ENCODE results near the gene HEATR9. TPM values are rescaled to one million over a fixed set of nuclear protein-coding genes. Genes with fewer than 3 reads are reported as not detected.

The HEATR9 gene
- total and polyA plus RNA-seq, 2 donors (not counting 3 experiments of a cell fraction or from before 2014, with no cell fraction given): not detected

GRCh38 chr17:35903451-35903850, 34.8 kb upstream of the HEATR9 start:
- Histone ChIP-seq H3K27me3 (ENCODE audit: control insufficient read depth in 2 of 2, insufficient read depth in 2 of 2, low read length in 2 of 2) (peaks cover 0 to 4% of the 10 kb centered on the region in 2 experiments), H3K4me1 (ENCODE audit: control insufficient read depth, extremely low read depth, insufficient read depth, low read length) (no peaks in the 10 kb centered on the region), H3K4me3 (replicated peaks in 1 of 3; ENCODE audit: insufficient read depth in 1 of 3, low read depth in 1 of 3, low read length in 3 of 3) (no peak overlapping the region), H3K79me2 (ENCODE audit: control insufficient read depth, insufficient read depth, low read length) (no peaks in the 10 kb centered on the region), H4K20me1 (replicated peaks; ENCODE audit: control insufficient read depth, extremely low read depth, insufficient read depth, low read length) (no peaks in the 10 kb centered on the region), H3K36me3 (ENCODE audit: control insufficient read depth in 2 of 2, extremely low read depth in 1 of 2, insufficient read depth in 2 of 2, low read length in 2 of 2) (no peaks in the 10 kb centered on the region), H3K27ac (ENCODE audit: insufficient read depth, low read depth, low read length) (no peak overlapping the region), H2AFZ (ENCODE audit: low read depth, low read length) (no peak overlapping the region), H3K9ac (replicated peaks; ENCODE audit: extremely low read depth, insufficient read depth, low read length) (no peak overlapping the region), H3K9me1 (replicated peaks; ENCODE audit: control insufficient read depth, extremely low read depth, insufficient read depth, low read length) (no peaks in the 10 kb centered on the region), H3K9me3 (replicated peaks; ENCODE audit: control insufficient read depth, insufficient read depth, low read length) (no peaks in the 10 kb centered on the region), H3K4me2 (ENCODE audit: insufficient read depth, low read length) (no peak overlapping the region)
- intact Hi-C loops (cut with micrococcal nuclease) (no loop called here), dilution Hi-C loops (cut with MboI; ENCODE audit: extremely low pct_ligation_motif_present, low sequenced_read_pairs) (no loop called here)
- CTCF ChIA-PET: no interaction called here
- TF ChIP-seq GATA2 (IDR thresholded peaks at IDR 0.05; ENCODE audit: insufficient read depth, insufficient read length, low read depth, low read length): no peak
- TF ChIP-seq, protein P1, sequence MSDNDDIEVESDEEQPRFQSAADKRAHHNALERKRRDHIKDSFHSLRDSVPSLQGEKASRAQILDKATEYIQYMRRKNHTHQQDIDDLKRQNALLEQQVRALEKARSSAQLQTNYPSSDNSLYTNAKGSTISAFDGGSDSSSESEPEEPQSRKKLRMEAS (IDR thresholded peaks at IDR 0.05; ENCODE audit: insufficient read depth, insufficient read length): no peak
- no peak for TF ChIP-seq POLR2AphosphoS5 (IDR thresholded peaks at IDR 0.05; ENCODE audit: insufficient read depth, low read depth, low read length)
- no peak for TF ChIP-seq EZH2 (IDR thresholded peaks at IDR 0.05; ENCODE audit: borderline replicate concordance, low read depth, low read length, severe bottlenecking)
- no peak for TF ChIP-seq POLR2A (IDR thresholded peaks at IDR 0.05; ENCODE audit: low read depth, low read length)
- no peak for TF ChIP-seq JUN (IDR thresholded peaks at IDR 0.05; ENCODE audit: borderline replicate concordance, insufficient read depth, insufficient read length, low read depth)
- no peak for TF ChIP-seq MYC (IDR thresholded peaks at IDR 0.05; ENCODE audit: low read depth, low read length)
- no peak for TF ChIP-seq FOS (IDR thresholded peaks at IDR 0.05; ENCODE audit: borderline replicate concordance, insufficient read depth, low read length)
- TF ChIP-seq CTCF (IDR thresholded peaks at IDR 0.05; ENCODE audit: extremely low read depth in 1 of 2, insufficient read depth in 1 of 2, low read depth in 1 of 2, low read length in 2 of 2): no peak
- FAIRE-seq (no peak), DNase-seq (ENCODE audit: low read depth, low spot score) (no peak)
- POLR2A ChIA-PET: no interaction called here
- no TSS peak for BruUV-seq (replicated peaks)

All from endothelial cell of umbilical vein (primary cell).